HG03575 (cell line): Measurements from ENCODE around the gene CLIC5.
"Not testable (repeated sequence)": the region's sequence is repeated elsewhere in the genome, so short reads cannot be mapped to it uniquely, and the experiment has no call there.

ENCODE experiments used
- ATAC-seq: cut with Tn5 transposase; IDR thresholded peaks from one replicate; pipeline ENCODE4 v1.9.1; 2021; ENCODE audit not compliant: unreplicated experiment, insufficient number of reproducible peaks, low FRiP score; ENCODE audit errors: extremely low read depth

Gene CLIC5

GRCh38 chr6:45949256-45949655, 66.4 kb downstream of the CLIC5 start:
- ATAC-seq, result no peak

GRCh38 chr6:45947807-45948206, 67.9 kb downstream of the CLIC5 start:
- no peak for ATAC-seq

GRCh38 chr6:45946887-45947286, 68.8 kb downstream of the CLIC5 start:
- no peak for ATAC-seq

- ATAC-seq, result no peak
Observed at GRCh38 chr6:45946352-45946751, 69.3 kb downstream of the CLIC5 start.

- no peak for ATAC-seq
Observed at GRCh38 chr6:45942953-45943352, 72.7 kb downstream of the CLIC5 start.

GRCh38 chr6:45933855-45934254, 81.8 kb downstream of the CLIC5 start:
- ATAC-seq, result no peak

- no peak for ATAC-seq
Observed at GRCh38 chr6:45931232-45931631, 84.4 kb downstream of the CLIC5 start.

GRCh38 chr6:45930420-45931040, 85.1 kb downstream of the CLIC5 start:
- ATAC-seq, result no peak

GRCh38 chr6:45929421-45930361, 86.0 kb downstream of the CLIC5 start:
- no peak for ATAC-seq

GRCh38 chr6:45928721-45929305, 86.8 kb downstream of the CLIC5 start:
- ATAC-seq, result no peak

- ATAC-seq, result no peak
Observed at GRCh38 chr6:45927421-45928320, 88.0 kb downstream of the CLIC5 start.

- ATAC-seq, result not testable (repeated sequence)
Observed at GRCh38 chr6:45926423-45926822, 89.2 kb downstream of the CLIC5 start.

- ATAC-seq, result no peak
Observed at GRCh38 chr6:45924763-45925342, 90.8 kb downstream of the CLIC5 start.

GRCh38 chr6:45923831-45924391, 91.7 kb downstream of the CLIC5 start:
- ATAC-seq, result no peak

GRCh38 chr6:45922728-45923351, 92.8 kb downstream of the CLIC5 start:
- ATAC-seq, result no peak

GRCh38 chr6:45921691-45922281, 93.9 kb downstream of the CLIC5 start:
- ATAC-seq, result no peak

GRCh38 chr6:45920819-45921511, 94.7 kb downstream of the CLIC5 start:
- ATAC-seq, result peak; percentile 45
